Measurements from ENCODE around the gene BCL11B.

DNA sequence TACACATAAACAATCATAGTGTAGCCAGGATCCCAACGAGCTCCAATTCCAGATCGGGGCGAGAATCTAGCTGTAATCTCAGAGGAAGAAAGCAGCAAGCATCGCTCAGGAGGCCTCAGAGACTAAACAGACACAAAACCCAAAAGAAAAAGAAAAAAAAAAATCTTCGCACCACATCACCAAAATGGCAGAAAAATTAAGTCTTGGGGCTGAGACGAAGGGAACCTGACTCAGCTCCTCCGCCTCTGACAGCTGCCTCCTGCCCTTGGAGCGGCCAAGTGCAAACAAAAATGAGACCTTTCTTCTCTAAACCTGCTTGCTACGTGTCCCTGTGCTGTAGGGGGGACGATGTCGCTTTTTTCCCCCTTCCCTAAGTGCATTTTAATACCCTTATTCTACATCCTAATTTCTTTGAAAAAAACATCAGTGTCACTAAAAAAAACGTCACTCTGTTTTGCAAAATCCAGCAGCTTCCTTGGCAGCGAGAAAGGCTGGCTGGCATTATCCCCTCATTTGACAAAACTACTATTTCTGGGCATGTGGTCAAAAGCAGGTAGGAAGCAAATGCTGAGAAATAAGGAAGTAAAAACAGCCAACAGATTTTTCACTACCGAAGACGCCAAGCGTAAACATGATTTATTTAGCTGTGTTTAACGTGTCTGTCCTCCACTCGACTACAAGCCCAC lies 30.5 kb downstream of the BCL11B start:
- TF ChIP-seq POLR2A (IDR thresholded peaks at IDR 0.05): no peak
- TF ChIP-seq, protein P1, sequence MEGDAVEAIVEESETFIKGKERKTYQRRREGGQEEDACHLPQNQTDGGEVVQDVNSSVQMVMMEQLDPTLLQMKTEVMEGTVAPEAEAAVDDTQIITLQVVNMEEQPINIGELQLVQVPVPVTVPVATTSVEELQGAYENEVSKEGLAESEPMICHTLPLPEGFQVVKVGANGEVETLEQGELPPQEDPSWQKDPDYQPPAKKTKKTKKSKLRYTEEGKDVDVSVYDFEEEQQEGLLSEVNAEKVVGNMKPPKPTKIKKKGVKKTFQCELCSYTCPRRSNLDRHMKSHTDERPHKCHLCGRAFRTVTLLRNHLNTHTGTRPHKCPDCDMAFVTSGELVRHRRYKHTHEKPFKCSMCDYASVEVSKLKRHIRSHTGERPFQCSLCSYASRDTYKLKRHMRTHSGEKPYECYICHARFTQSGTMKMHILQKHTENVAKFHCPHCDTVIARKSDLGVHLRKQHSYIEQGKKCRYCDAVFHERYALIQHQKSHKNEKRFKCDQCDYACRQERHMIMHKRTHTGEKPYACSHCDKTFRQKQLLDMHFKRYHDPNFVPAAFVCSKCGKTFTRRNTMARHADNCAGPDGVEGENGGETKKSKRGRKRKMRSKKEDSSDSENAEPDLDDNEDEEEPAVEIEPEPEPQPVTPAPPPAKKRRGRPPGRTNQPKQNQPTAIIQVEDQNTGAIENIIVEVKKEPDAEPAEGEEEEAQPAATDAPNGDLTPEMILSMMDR (IDR thresholded peaks at IDR 0.05): no peak
